Upper lobe of left lung (tissue), 4 donors: ENCODE results near the gene KIAA2012.
A peak's percentile ranks its signal among the peaks of the same experiment; 100 is the strongest.

Experiments used
- CTCF ChIP-seq, 6 experiments: fragments of 450-650 bp in 4 of 6; fragments of 200-600 bp in 2 of 6; sonication (generic) in 2 of 6; IDR thresholded peaks; one replicate each; pipeline ENCODE4 v1.5.1; 2016 to 2019; ENCODE audit warnings: antibody characterized with exemption in 6 of 6
- POLR2A ChIP-seq, 4 donors: fragments of 450-650 bp; IDR thresholded peaks; one replicate each; pipeline ENCODE4 v1.5.1; 2016 to 2017; ENCODE audit warnings: antibody characterized with exemption in 4 of 4, mild to moderate bottlenecking in 2 of 4
- POLR2AphosphoS5 ChIP-seq, 2 donors: sonication (generic); formaldehyde crosslinking; IDR thresholded peaks; one replicate each; pipeline ENCODE4 v1.5.1; 2017; ENCODE audit warnings: antibody characterized with exemption in 2 of 2

- TF ChIP-seq CTCF (IDR thresholded peaks at IDR 0.05), result no peak
- no peak for TF ChIP-seq POLR2A (IDR thresholded peaks at IDR 0.05)
- TF ChIP-seq POLR2AphosphoS5 (IDR thresholded peaks at IDR 0.05), result peak in 1 of 2 donors; percentile 14
Observed at GRCh38 chr2:202135091-202135874, 62.2 kb downstream of the KIAA2012 start.
